HepG2 (cell line): ENCODE measurements around the gene COPS7A. TPM values are rescaled to one million over a fixed set of nuclear protein-coding genes. Genes with fewer than 3 reads are reported as not detected.

Experiments used
- MXD4 ChIP-seq: IDR thresholded peaks from 2 replicates; pipeline ENCODE4 v1.6.1; 2016; ENCODE audit warnings: mild to moderate bottlenecking, missing biosample characterization, missing genetic modification reagents
- NCOR1 ChIP-seq: fragments of 200-600 bp; sonication (generic); IDR thresholded peaks from 2 replicates; pipeline ENCODE4 v1.7.0; 2017; ENCODE audit warnings: antibody characterized with exemption, low read length, borderline replicate concordance
- SOX13 ChIP-seq, 3 experiments: fragments of 450-650 bp in 1 of 3; sonication (generic) in 1 of 3; formaldehyde crosslinking in 1 of 3; IDR thresholded peaks in 2 of 3; conservative IDR thresholded peaks in 1 of 3; 2 replicates each; pipeline versions ENCODE4 v1.5.0 to v1.6.1; 2016 to 2020; ENCODE audit warnings: antibody characterized with exemption in 1 of 3, mild to moderate bottlenecking in 1 of 3, missing compliant biosample characterization in 1 of 3, missing genetic modification reagents in 1 of 3, moderate library complexity in 1 of 3
- ZNF124 ChIP-seq: sonication (generic); formaldehyde crosslinking; IDR thresholded peaks from 2 replicates; pipeline ENCODE4 v1.4.0; 2020; ENCODE audit warnings: missing genetic modification reagents
- ZNF276 ChIP-seq: sonication (generic); formaldehyde crosslinking; IDR thresholded peaks from 2 replicates; pipeline ENCODE4 v1.4.0; 2020; ENCODE audit warnings: mild to moderate bottlenecking, low read depth, missing genetic modification reagents
- ZNF30 ChIP-seq: sonication (generic); formaldehyde crosslinking; IDR thresholded peaks from 2 replicates; pipeline ENCODE4 v1.5.0; 2020; ENCODE audit warnings: mild to moderate bottlenecking, missing genetic modification reagents
- ZNF430 ChIP-seq: sonication (generic); formaldehyde crosslinking; IDR thresholded peaks from 2 replicates; pipeline ENCODE4 v1.9.0; 2021; ENCODE audit warnings: mild to moderate bottlenecking, missing genetic modification reagents
- polyA plus RNA-seq, 8 experiments: library from polyadenylated mRNA; depleted of rRNA in 3 of 8; stranded (reverse) in 7 of 8; unstranded in 1 of 8; fragments of >200 nt; fragmentation: Illumina TruSeq in 4 of 8; extraction: Trizol in 4 of 8; gene quantifications; 2 replicates each; pipeline versions ENCODE4 v1.2.1 to v1.2.3, GENCODE V29; 2011 to 2016; ENCODE audit warnings: low read depth in 4 of 8, missing spikeins in 1 of 8, mixed read lengths in 1 of 8; ENCODE audit not compliant: insufficient read depth in 1 of 8
- total RNA-seq, 5 experiments: library from RNA; depleted of rRNA; stranded (reverse); fragments of >200 nt; fragmentation: Illumina TruSeq; extraction: Trizol; gene quantifications; 2 replicates each; pipeline ENCODE4 v1.2.3, GENCODE V29; 2016; ENCODE audit warnings: low read depth in 1 of 5
- TF ChIP-seq, protein P1 (sequence below): sonication (generic); formaldehyde crosslinking; conservative IDR thresholded peaks from 2 replicates; pipeline ENCODE4 v1.4.0; 2020; ENCODE audit warnings: mild to moderate bottlenecking, missing genetic modification reagents, moderate library complexity
- TF ChIP-seq, protein P2 (sequence below): sonication (generic); formaldehyde crosslinking; IDR thresholded peaks from 2 replicates; pipeline ENCODE4 v1.5.1; 2020; ENCODE audit warnings: missing genetic modification reagents, mild to moderate bottlenecking, borderline replicate concordance
- TF ChIP-seq, protein P3 (sequence below): sonication (generic); formaldehyde crosslinking; IDR thresholded peaks from 2 replicates; pipeline ENCODE4 v1.5.1; 2020; ENCODE audit warnings: mild to moderate bottlenecking, missing genetic modification reagents, moderate library complexity

Gene COPS7A
- total and polyA plus RNA-seq, 2 of the 13 experiments (the other 11 are each of a cell fraction or from before 2014, with no cell fraction given) = 40.0 to 73.6 TPM

- TF ChIP-seq ZNF276 (CRISPR knock-in tag) (peak; percentile 21; the same call in 1 of the 2 replicates), ZNF124 (CRISPR knock-in tag) (no peak), NCOR1 (peak; percentile 20; the same call in 1 of the 2 replicates), SOX13 (IDR thresholded peaks at IDR 0.05) (peak; percentile 18; the same call in 1 of the 2 replicates), SOX13 (CRISPR knock-in tag; conservative IDR thresholded peaks at IDR 0.05 in 1 of 2, IDR thresholded peaks at IDR 0.05 in 1 of 2) (no peak), MXD4 (0 out of 2 replicates have a peak, but pooled peaks have one; percentile 13), ZNF430 (CRISPR knock-in tag) (0 out of 2 replicates have a peak, but pooled peaks have one; percentile 18), ZNF30 (no peak)
- TF ChIP-seq, protein P1, sequence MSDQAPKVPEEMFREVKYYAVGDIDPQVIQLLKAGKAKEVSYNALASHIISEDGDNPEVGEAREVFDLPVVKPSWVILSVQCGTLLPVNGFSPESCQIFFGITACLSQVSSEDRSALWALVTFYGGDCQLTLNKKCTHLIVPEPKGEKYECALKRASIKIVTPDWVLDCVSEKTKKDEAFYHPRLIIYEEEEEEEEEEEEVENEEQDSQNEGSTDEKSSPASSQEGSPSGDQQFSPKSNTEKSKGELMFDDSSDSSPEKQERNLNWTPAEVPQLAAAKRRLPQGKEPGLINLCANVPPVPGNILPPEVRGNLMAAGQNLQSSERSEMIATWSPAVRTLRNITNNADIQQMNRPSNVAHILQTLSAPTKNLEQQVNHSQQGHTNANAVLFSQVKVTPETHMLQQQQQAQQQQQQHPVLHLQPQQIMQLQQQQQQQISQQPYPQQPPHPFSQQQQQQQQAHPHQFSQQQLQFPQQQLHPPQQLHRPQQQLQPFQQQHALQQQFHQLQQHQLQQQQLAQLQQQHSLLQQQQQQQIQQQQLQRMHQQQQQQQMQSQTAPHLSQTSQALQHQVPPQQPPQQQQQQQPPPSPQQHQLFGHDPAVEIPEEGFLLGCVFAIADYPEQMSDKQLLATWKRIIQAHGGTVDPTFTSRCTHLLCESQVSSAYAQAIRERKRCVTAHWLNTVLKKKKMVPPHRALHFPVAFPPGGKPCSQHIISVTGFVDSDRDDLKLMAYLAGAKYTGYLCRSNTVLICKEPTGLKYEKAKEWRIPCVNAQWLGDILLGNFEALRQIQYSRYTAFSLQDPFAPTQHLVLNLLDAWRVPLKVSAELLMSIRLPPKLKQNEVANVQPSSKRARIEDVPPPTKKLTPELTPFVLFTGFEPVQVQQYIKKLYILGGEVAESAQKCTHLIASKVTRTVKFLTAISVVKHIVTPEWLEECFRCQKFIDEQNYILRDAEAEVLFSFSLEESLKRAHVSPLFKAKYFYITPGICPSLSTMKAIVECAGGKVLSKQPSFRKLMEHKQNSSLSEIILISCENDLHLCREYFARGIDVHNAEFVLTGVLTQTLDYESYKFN = peak; percentile 86
- TF ChIP-seq, protein P2, sequence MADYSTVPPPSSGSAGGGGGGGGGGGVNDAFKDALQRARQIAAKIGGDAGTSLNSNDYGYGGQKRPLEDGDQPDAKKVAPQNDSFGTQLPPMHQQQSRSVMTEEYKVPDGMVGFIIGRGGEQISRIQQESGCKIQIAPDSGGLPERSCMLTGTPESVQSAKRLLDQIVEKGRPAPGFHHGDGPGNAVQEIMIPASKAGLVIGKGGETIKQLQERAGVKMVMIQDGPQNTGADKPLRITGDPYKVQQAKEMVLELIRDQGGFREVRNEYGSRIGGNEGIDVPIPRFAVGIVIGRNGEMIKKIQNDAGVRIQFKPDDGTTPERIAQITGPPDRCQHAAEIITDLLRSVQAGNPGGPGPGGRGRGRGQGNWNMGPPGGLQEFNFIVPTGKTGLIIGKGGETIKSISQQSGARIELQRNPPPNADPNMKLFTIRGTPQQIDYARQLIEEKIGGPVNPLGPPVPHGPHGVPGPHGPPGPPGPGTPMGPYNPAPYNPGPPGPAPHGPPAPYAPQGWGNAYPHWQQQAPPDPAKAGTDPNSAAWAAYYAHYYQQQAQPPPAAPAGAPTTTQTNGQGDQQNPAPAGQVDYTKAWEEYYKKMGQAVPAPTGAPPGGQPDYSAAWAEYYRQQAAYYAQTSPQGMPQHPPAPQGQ (CRISPR knock-in tag) = no peak
- TF ChIP-seq, protein P3, sequence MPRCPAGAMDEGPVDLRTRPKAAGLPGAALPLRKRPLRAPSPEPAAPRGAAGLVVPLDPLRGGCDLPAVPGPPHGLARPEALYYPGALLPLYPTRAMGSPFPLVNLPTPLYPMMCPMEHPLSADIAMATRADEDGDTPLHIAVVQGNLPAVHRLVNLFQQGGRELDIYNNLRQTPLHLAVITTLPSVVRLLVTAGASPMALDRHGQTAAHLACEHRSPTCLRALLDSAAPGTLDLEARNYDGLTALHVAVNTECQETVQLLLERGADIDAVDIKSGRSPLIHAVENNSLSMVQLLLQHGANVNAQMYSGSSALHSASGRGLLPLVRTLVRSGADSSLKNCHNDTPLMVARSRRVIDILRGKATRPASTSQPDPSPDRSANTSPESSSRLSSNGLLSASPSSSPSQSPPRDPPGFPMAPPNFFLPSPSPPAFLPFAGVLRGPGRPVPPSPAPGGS (CRISPR knock-in tag) = 0 out of 2 replicates have a peak, but pooled peaks have one; percentile 27
Observed at GRCh38 chr12:6779708-6780432, 56.0 kb downstream of the COPS7A start (continued).
